ENCODE measurements around the gene PTPA. TPM values are rescaled to one million over a fixed set of nuclear protein-coding genes. Genes with fewer than 3 reads are reported as not detected.
"Not testable (repeated sequence)": the region's sequence is repeated elsewhere in the genome, so short reads cannot be mapped to it uniquely, and the experiment has no call there.

PTPA gene
- total and polyA plus RNA-seq, 10 donors, result 38.8 to 107 (median 88.5) TPM

- no peaks in the 10 kb centered on the region for H3K9me3 ChIP-seq
- H3K36me3 ChIP-seq, result peaks cover 0 to 33% (median 0%) of the 10 kb centered on the region in 6 donors
- peaks cover 13 to 59% (median 48%) of the 10 kb centered on the region in 6 donors for H3K4me1 ChIP-seq
- TF ChIP-seq, protein P1, sequence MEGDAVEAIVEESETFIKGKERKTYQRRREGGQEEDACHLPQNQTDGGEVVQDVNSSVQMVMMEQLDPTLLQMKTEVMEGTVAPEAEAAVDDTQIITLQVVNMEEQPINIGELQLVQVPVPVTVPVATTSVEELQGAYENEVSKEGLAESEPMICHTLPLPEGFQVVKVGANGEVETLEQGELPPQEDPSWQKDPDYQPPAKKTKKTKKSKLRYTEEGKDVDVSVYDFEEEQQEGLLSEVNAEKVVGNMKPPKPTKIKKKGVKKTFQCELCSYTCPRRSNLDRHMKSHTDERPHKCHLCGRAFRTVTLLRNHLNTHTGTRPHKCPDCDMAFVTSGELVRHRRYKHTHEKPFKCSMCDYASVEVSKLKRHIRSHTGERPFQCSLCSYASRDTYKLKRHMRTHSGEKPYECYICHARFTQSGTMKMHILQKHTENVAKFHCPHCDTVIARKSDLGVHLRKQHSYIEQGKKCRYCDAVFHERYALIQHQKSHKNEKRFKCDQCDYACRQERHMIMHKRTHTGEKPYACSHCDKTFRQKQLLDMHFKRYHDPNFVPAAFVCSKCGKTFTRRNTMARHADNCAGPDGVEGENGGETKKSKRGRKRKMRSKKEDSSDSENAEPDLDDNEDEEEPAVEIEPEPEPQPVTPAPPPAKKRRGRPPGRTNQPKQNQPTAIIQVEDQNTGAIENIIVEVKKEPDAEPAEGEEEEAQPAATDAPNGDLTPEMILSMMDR (IDR thresholded peaks at IDR 0.05 in 8 of 11, conservative IDR thresholded peaks at IDR 0.05 in 3 of 11), result no peak
- TF ChIP-seq POLR2A (IDR thresholded peaks at IDR 0.05), result no peak
- TF ChIP-seq POLR2AphosphoS5 (IDR thresholded peaks at IDR 0.05), result no peak
- 6 to 28% (median 9%) methylated on average over 15 to 64 of the region's 64 CpGs for WGBS, 5 donors
- H3K4me3 ChIP-seq, result peak overlapping the region; percentile 63 to 97 (median 84)
- H3K27me3 ChIP-seq (replicated peaks in 1 of 7), result no peaks in the 10 kb centered on the region
- DNase-seq, result no peak
- H3K27ac ChIP-seq, result peak overlapping the region; percentile 55 to 97 (median 92)
- intact Hi-C loops (cut with DNase I; ENCODE audit: low total_unique reads), result no loop called here
Observed at GRCh38 chr9:129109952-129110739, 1.1 kb upstream of the PTPA start.

GRCh38 chr9:129111528-129112151 lies 425 bp downstream of the PTPA start:
- peaks cover 13 to 66% (median 50%) of the 10 kb centered on the region in 6 donors for H3K4me1 ChIP-seq
- DNase-seq, result no peak
- no peak for TF ChIP-seq POLR2A (IDR thresholded peaks at IDR 0.05)
- no peak for TF ChIP-seq POLR2AphosphoS5 (IDR thresholded peaks at IDR 0.05)
- TF ChIP-seq, protein P1 (IDR thresholded peaks at IDR 0.05 in 8 of 11, conservative IDR thresholded peaks at IDR 0.05 in 3 of 11), result no peak
- intact Hi-C loops (cut with DNase I; ENCODE audit: low total_unique reads), result no loop called here
- H3K36me3 ChIP-seq, result peaks cover 0 to 18% (median 0%) of the 10 kb centered on the region in 6 donors
- no peaks in the 10 kb centered on the region for H3K27me3 ChIP-seq (replicated peaks in 1 of 7)
- 0 to 2% (median 1%) methylated on average over 36 to 37 of the region's 37 CpGs for WGBS, 5 donors
- no peaks in the 10 kb centered on the region for H3K9me3 ChIP-seq
- peak overlapping the region; percentile 63 to 97 (median 88) for H3K4me3 ChIP-seq
- peak overlapping the region; percentile 80 to 97 (median 92) for H3K27ac ChIP-seq

GRCh38 chr9:129112526-129112925 lies 1.3 kb downstream of the PTPA start:
- Histone ChIP-seq H3K27ac (peak overlapping the region in 1 of 8 donors; percentile 95), H3K4me3 (peak overlapping the region in 6 of 8 donors; percentile 63 to 97 (median 92)), H3K4me1 (peaks cover 13 to 66% (median 50%) of the 10 kb centered on the region in 6 donors)
- H3K36me3 ChIP-seq; H3K9me3 ChIP-seq; H3K27me3 ChIP-seq (replicated peaks in 1 of 7); intact Hi-C loops (cut with DNase I; ENCODE audit: low total_unique reads); DNase-seq: not testable (repeated sequence)
- 92 to 97% (median 93%) methylated on average over 17 of the region's 17 CpGs for WGBS, 5 donors

DNA sequence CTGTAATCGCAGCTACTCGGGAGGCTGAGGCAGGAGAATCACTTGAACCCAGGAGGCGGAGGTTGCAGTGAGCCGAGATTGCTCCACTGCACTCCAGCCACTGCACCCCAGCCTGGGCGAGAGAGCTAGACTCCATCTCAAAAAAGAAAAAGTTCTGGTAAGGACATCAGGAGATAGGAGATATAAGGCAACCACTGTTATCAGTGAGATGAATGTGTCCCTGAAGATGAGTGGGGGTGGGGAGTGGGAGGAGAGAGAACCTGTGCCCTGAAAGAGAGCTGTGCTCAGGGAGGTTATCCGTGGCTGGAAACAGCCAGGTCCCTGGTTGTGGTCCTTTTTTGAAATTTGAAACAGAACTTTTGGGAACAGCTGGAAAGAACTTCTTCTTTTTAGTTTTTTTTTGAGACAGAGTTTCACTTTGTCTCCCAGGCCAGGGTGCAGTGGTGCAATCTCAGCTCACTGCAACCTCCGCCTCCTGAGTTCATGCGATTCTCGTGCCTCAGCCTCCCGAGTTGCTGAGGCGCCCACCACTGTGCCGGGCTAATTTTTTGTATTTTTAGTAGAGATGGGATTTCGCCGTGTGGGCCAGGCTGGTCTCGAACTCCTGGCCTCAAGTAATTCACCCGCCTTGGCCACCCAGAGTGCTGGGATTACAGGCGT lies 2.6 kb downstream of the PTPA start:
- no peak for DNase-seq
- H3K27me3 ChIP-seq (replicated peaks in 1 of 7), result no peaks in the 10 kb centered on the region
- peaks cover 13 to 61% (median 49%) of the 10 kb centered on the region in 6 donors for H3K4me1 ChIP-seq
- no peaks in the 10 kb centered on the region for H3K9me3 ChIP-seq
- 71 to 84% (median 78%) methylated on average over 17 of the region's 17 CpGs for WGBS, 5 donors
- peak overlapping the region in 5 of 8 donors; percentile 32 to 67 (median 64) for H3K27ac ChIP-seq
- TF ChIP-seq, protein P1 (IDR thresholded peaks at IDR 0.05 in 8 of 11, conservative IDR thresholded peaks at IDR 0.05 in 3 of 11), result no peak
- TF ChIP-seq POLR2A (IDR thresholded peaks at IDR 0.05) (no peak), POLR2AphosphoS5 (IDR thresholded peaks at IDR 0.05) (no peak)
- peaks cover 0 to under 1% (median 0%) of the 10 kb centered on the region in 6 donors for H3K36me3 ChIP-seq
- peak overlapping the region in 1 of 8 donors; percentile 4 for H3K4me3 ChIP-seq
- intact Hi-C loops (cut with DNase I; ENCODE audit: low total_unique reads), result no loop called here

Measured in spleen (tissue), 11 donors.